Tongue (tissue), 2 donors: Measurements from ENCODE around the gene CBX8. TPM values are rescaled to one million over a fixed set of nuclear protein-coding genes. Genes with fewer than 3 reads are reported as not detected.
A peak's percentile ranks its signal among the peaks of the same experiment; 100 is the strongest.

Experiments
- DNase-seq: peaks from one replicate; pipeline ENCODE4 v3.0.0-alpha.2; 2015
- total RNA-seq: library from RNA; depleted of rRNA; stranded (reverse); fragments of >200 nt; gene quantifications from one replicate; pipeline ENCODE4 v1.2.3, GENCODE V29; 2014

CBX8 gene
- total RNA-seq, 1 donor from 2014 or later: 6.5 TPM

- no peak for DNase-seq
Observed at GRCh38 chr17:79819534-79820276, 22.8 kb upstream of the CBX8 start.

- DNase-seq: no peak
Observed at GRCh38 chr17:79819085-79819484, 22.2 kb upstream of the CBX8 start.

GRCh38 chr17:79818026-79818758 lies 21.3 kb upstream of the CBX8 start:
- no peak for DNase-seq

GRCh38 chr17:79815836-79816461 lies 19.1 kb upstream of the CBX8 start:
- no peak for DNase-seq

DNA sequence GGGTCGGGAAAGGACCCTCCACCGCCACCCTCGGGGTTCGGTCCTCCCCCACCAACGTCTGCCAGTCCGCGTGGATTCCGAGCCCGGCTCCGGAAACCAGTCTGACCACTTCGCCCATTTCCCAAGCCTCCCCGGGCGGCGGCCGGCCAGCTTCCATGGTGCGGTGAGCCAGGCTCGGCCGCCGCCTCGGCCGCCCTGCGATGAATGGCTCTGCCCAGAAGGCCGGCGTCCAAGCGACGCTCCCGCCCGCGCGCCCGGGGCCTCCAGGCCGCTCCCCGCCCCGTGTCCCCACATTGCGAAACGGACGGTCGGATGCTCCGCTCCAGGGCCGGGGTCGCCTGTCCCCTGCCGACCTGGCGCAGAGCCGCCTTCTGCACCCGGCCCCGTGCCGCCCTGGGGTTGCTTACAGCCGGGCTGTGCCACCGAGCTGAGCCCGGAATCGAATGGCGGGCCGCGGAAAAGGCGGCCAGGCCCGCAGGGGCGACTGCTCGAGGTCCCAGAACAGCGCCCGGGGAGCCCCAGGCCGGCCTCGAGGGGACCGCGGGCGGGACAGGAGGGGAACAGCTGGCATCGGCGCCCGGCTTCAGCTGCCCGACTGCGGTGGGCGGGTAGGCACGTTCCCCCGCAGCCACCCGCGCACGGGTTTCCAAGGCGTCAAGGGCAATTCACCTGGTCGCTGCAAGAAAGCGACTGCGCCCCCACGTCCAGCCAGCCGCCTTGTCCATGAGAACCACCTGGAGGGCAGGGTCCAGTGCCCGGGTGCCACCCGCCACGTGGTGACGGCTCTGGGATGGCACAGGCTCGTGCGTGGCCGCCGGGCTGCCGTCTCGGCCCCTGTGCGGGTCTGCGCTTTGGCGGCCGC lies 18.3 kb upstream of the CBX8 start:
- DNase-seq: no peak

- DNase-seq: no peak
Observed at GRCh38 chr17:79814127-79814973, 17.5 kb upstream of the CBX8 start.

- DNase-seq: peak; percentile 61
Observed at GRCh38 chr17:79813297-79814126, 16.6 kb upstream of the CBX8 start.

DNA sequence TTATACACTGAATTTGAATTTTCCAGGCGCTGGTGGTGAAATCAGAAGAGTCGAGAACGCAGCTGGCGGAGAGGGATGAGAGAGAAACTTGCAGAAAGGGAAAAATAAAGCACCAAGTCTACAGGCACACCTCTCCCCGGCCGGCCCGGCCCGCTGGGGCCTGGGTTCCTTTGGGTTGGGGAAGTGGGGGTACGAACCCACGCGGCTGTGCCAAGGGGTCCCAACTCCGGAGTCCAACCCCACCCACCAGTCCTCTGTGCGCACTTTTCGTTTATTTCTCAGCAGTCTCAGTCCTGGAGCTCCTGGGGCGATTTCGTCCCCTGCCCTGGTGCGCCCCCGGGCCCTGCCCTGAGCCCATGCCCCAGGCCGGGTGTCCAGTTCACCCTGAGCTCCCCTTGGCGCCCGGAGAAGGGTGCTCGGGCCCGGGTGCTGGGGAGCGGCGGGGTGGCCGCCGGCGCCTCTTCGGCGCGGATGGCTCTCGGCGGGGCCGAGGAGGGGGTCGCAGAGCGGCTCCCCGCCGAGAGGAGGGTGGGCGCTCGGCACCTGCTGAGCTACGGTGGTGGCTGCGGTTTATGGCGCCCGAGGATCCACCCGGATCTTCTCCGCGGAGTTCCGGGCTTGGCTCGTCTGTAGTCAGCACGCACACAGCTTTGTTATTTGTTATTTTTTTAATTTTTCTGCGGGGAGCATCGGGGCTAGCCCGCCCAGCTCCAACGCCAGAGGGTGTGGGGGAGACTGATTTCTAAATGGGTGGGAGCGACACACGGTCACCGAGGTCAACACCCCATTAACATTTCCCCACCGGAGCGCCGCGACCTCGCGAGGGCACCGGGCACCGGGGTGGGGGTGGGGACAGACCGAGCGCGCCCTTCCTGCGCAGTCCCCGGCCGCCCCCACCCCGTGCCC lies 15.7 kb upstream of the CBX8 start:
- DNase-seq: no peak

DNA sequence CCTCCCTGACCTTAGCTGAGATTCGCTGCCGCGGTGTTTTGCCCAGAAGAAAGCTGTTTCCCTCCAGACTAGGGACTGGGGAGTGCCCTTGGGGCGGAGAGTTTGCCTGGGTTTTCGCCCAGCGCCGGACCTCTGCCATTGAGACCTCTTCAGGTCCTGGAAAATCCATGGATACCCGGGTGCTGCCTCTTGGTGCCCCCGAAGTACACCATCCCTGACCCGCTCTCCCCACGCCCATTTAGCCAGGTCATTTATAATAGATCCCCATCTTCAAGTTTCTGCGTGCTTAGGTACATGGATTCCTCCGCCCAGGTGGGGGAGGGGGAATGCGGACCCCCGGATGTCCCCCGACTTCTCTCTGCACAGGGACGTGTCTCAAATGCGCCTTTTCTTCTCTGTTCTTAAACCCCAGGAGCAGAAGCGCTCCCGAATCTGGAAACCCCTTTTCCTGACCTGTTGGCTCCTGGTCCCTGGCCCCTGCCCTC lies 15.0 kb upstream of the CBX8 start:
- no peak for DNase-seq

- no peak for DNase-seq
Observed at GRCh38 chr17:79811011-79811867, 14.4 kb upstream of the CBX8 start.

GRCh38 chr17:79810130-79811010 lies 13.5 kb upstream of the CBX8 start:
- DNase-seq: peak; percentile 91

DNA sequence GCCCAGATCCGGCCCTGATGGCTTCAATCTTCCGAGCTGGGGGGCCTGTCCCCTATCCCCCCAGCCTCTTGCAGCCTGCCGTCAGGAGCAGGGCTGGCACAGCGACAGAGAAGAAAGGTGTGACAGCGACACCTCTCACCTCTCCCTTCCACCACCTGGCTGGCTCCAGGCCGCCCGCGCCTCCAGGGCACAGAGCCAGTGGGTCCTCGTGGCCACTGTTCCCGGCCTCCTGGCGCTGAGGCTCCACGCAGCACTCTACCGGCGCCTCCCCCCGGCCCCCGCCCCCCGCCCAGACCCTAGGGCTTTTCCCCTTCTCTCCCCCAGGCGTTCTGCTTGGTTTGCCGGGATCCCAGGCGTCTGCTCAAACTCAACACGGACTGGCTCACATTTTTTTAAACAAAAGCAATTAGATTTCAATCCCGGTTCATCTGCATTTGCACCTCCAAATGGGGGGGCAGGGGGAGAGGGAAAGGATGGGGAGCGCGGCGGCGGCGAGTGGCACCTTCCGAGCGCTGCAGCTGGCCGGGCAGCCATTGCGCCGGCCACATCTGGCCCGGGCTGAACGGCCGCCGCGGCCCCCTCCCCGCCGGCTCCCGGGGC lies 12.8 kb upstream of the CBX8 start:
- no peak for DNase-seq

- DNase-seq: no peak
Observed at GRCh38 chr17:79808763-79809529, 12.1 kb upstream of the CBX8 start.

DNA sequence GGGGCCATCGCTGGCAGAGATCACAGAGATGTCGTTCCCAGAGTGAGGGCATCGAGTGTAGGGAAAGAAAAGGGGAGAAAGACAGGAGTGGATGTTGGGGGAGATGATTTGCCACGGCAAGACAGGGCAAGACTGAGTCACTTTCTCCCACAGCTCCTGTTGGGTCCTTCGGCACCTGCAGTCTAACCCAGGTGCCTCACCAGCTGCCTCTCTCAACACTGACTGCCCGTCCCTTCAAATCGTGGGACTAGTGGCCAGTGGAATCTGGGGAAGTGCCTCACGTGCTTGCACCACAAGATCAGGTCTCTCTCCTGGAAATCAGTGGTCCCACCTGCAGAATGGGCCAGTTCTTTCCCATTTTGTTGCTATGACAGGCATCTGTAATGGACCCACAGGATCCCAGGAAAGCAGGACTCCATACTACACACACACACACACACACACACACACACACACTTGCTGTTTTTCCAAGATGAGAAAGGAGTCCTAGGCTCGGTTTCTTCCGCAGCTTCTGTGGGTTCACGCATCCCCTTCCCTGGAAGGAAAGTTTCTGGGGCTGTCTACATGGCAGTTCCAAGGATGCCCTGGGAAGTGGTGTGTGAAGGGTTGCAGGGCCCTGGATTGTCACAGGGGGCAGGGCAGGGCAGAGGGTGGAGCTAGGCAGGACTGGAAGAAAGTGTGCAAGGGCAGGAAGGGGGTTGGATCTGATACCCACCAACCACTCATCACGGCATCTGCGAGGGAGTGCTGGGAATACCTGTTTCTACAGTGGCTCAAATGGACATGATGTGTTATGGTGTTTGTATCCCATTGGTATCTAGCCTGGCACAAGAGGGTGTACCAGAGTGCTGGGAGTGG lies 10.2 kb upstream of the CBX8 start:
- DNase-seq: no peak

DNA sequence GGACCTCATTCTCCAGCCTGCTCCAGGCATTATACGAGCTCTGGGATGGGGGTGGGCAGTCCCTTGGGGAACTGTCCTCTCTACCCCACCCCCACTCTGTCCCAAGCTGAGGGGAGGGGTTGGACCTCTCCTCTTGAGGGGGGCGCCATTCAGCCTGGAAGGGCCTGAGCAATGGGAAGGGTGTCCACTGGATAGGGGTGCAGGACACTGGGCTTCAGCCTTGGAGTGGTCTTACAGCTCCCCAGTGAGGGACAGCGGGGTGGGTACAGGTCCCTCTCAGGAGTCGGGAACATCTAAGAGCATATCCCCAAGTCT lies 9.5 kb upstream of the CBX8 start:
- no peak for DNase-seq
